ENCODE results near the gene EHD3. TPM values are rescaled to one million over a fixed set of nuclear protein-coding genes. Genes with fewer than 3 reads are reported as not detected.
"Not testable (repeated sequence)": the region's sequence is repeated elsewhere in the genome, so short reads cannot be mapped to it uniquely, and the experiment has no call there.

EHD3 gene
- total and polyA plus RNA-seq, 2 of the 4 experiments (the other 2 are of a cell fraction), result 29.1 to 39.8 TPM

- H2AK9ac ChIP-seq (replicated peaks; ENCODE audit: low read depth, low read length, poor library complexity), result no peak overlapping the region
- ChIA-PET CTCF (no interaction called here), POLR2A (ENCODE audit: unreplicated experiment) (no interaction called here)
- no CpG with 5 or more reads among the region's 2 CpGs for WGBS, 2 experiments (ENCODE audit: extremely low coverage in 2 of 2, insufficient read length in 1 of 2)
- H3K9me3 ChIP-seq (ENCODE audit: control insufficient read depth, insufficient read depth, low read length), result no peaks in the 10 kb centered on the region
- no peaks in the 10 kb centered on the region for H3K79me1 ChIP-seq (ENCODE audit: low read depth in 1 of 2, low read length in 2 of 2)
- H3K4me2 ChIP-seq (ENCODE audit: low read depth, low read length), result no peak overlapping the region
- intact Hi-C loops (cut with micrococcal nuclease), result no loop called here
- DNase-seq (no peak), ATAC-seq (ENCODE audit: low read depth) (no peak)
- no peak overlapping the region for H3K18ac ChIP-seq (ENCODE audit: low read depth, low read length)
- H3K14ac ChIP-seq (replicated peaks; ENCODE audit: low read depth, low read length), result no peak overlapping the region
- H3K23ac ChIP-seq (ENCODE audit: low read depth, low read length), result no peak overlapping the region
- no peak overlapping the region for H2AK5ac ChIP-seq (ENCODE audit: low read depth, low read length)
- H4K91ac ChIP-seq (ENCODE audit: insufficient read depth, low read depth, low read length), result no peak overlapping the region
- H3K4me1 ChIP-seq (ENCODE audit: control insufficient read depth, insufficient read depth, low read length), result peaks cover 4% of the 10 kb centered on the region
- H4K8ac ChIP-seq (ENCODE audit: low read depth in 2 of 2, low read length in 2 of 2), result no peak overlapping the region
- no peak overlapping the region for H2BK20ac ChIP-seq (ENCODE audit: low read depth, low read length)
- H4K20me1 ChIP-seq (ENCODE audit: insufficient read depth, low read length), result no peaks in the 10 kb centered on the region
- no peaks in the 10 kb centered on the region for H3K27me3 ChIP-seq (ENCODE audit: control insufficient read depth, insufficient read depth, low read length)
- H2BK5ac ChIP-seq (ENCODE audit: low read depth, low read length, poor library complexity, severe bottlenecking), result no peak overlapping the region
- H3K9ac ChIP-seq (ENCODE audit: low read depth, low read length), result no peak overlapping the region
- dilution Hi-C loops (cut with HindIII; ENCODE audit: low sequenced_read_pairs, unreplicated experiment), result no loop called here
- H2BK15ac ChIP-seq (ENCODE audit: low read depth, low read length), result peak overlapping the region; percentile 70; the same call in 1 of the 3 replicates
- no peak overlapping the region for H2AFZ ChIP-seq (replicated peaks; ENCODE audit: low read length, poor library complexity)
- no peak overlapping the region for H3K27ac ChIP-seq (ENCODE audit: insufficient read depth, low read length)
- no peak overlapping the region for H2BK120ac ChIP-seq (ENCODE audit: low read depth, low read length)
- no TSS peak for BruUV-seq (replicated peaks)
- no peak overlapping the region for H4K5ac ChIP-seq (ENCODE audit: low read depth, low read length)
- peak overlapping the region; percentile 27; the same call in 1 of the 2 replicates for H3K4ac ChIP-seq (ENCODE audit: low read depth, low read length)
- H3K4me3 ChIP-seq (ENCODE audit: insufficient read depth, low read depth, low read length), result no peak overlapping the region
- TF ChIP-seq RAD21 (IDR thresholded peaks at IDR 0.05; ENCODE audit: low read length) (no peak), CEBPB (IDR thresholded peaks at IDR 0.05; ENCODE audit: low read depth, low read length) (no peak), BHLHE40 (IDR thresholded peaks at IDR 0.05; ENCODE audit: low read depth, low read length) (no peak)
- in situ Hi-C loops (cut with MboI; ENCODE audit: low sequenced_read_pairs), result no loop called here
- no peak overlapping the region for H3K56ac ChIP-seq (ENCODE audit: extremely low read depth, insufficient read depth, low read length)
- H3K36me3 ChIP-seq (ENCODE audit: control insufficient read depth, insufficient read depth, low read length), result no peaks in the 10 kb centered on the region
- peaks cover 5% of the 10 kb centered on the region; the same call in 1 of the 2 replicates for H3K9me1 ChIP-seq (ENCODE audit: insufficient read depth, low read length)
Measured at GRCh38 chr2:31282634-31283033, 48.7 kb downstream of the EHD3 start.

GRCh38 chr2:31283193-31283919 lies 49.4 kb downstream of the EHD3 start:
- CTCF ChIA-PET; in situ Hi-C loops (cut with MboI; ENCODE audit: low sequenced_read_pairs); H3K36me3 ChIP-seq (ENCODE audit: control insufficient read depth, insufficient read depth, low read length); H3K4me3 ChIP-seq (ENCODE audit: insufficient read depth, low read depth, low read length); H3K23ac ChIP-seq (ENCODE audit: low read depth, low read length); dilution Hi-C loops (cut with HindIII; ENCODE audit: low sequenced_read_pairs, unreplicated experiment); DNase-seq; H4K91ac ChIP-seq (ENCODE audit: insufficient read depth, low read depth, low read length); H2BK20ac ChIP-seq (ENCODE audit: low read depth, low read length); H2BK120ac ChIP-seq (ENCODE audit: low read depth, low read length); H3K9me1 ChIP-seq (ENCODE audit: insufficient read depth, low read length); ATAC-seq (ENCODE audit: low read depth); BruUV-seq (replicated peaks); POLR2A ChIA-PET (ENCODE audit: unreplicated experiment); H2AFZ ChIP-seq (replicated peaks; ENCODE audit: low read length, poor library complexity); H3K9ac ChIP-seq (ENCODE audit: low read depth, low read length); H2AK5ac ChIP-seq (ENCODE audit: low read depth, low read length); H4K20me1 ChIP-seq (ENCODE audit: insufficient read depth, low read length); H3K56ac ChIP-seq (ENCODE audit: extremely low read depth, insufficient read depth, low read length); H3K27me3 ChIP-seq (ENCODE audit: control insufficient read depth, insufficient read depth, low read length); H4K5ac ChIP-seq (ENCODE audit: low read depth, low read length); intact Hi-C loops (cut with micrococcal nuclease); H3K4me1 ChIP-seq (ENCODE audit: control insufficient read depth, insufficient read depth, low read length); H2BK5ac ChIP-seq (ENCODE audit: low read depth, low read length, poor library complexity, severe bottlenecking); H3K14ac ChIP-seq (replicated peaks; ENCODE audit: low read depth, low read length); H3K27ac ChIP-seq (ENCODE audit: insufficient read depth, low read length); H3K18ac ChIP-seq (ENCODE audit: low read depth, low read length); H2AK9ac ChIP-seq (replicated peaks; ENCODE audit: low read depth, low read length, poor library complexity); H3K9me3 ChIP-seq (ENCODE audit: control insufficient read depth, insufficient read depth, low read length); H4K8ac ChIP-seq (ENCODE audit: low read depth in 2 of 2, low read length in 2 of 2); H3K4me2 ChIP-seq (ENCODE audit: low read depth, low read length); H3K79me1 ChIP-seq (ENCODE audit: low read depth in 1 of 2, low read length in 2 of 2): not testable (repeated sequence)
- WGBS, 2 experiments (ENCODE audit: extremely low coverage in 2 of 2, insufficient read length in 1 of 2), result no CpG with 5 or more reads among the region's 7 CpGs
- Histone ChIP-seq H2BK15ac (ENCODE audit: low read depth, low read length) (peak overlapping the region; percentile 70; the same call in 1 of the 3 replicates), H3K4ac (ENCODE audit: low read depth, low read length) (peak overlapping the region; percentile 27; the same call in 1 of the 2 replicates)
